Keratinocyte (primary cell): ENCODE data around the gene TPCN2. TPM values are rescaled to one million over a fixed set of nuclear protein-coding genes. Genes with fewer than 3 reads are reported as not detected.

Experiments
- DNase-seq: peaks from one replicate; pipeline ENCODE4 v3.0.0-alpha.2; 2011; ENCODE audit warnings: low read depth, missing footprints, low spot score
- FAIRE-seq: peaks from 2 replicates; lab custom pipeline; 2011; peaks lifted over from hg19 to GRCh38; lab: Jason Lieb, UNC
- H2AFZ ChIP-seq: 2 replicates; pipeline ENCODE4 v1.6.0; 2012; ENCODE audit warnings: low read length, control low read depth, inconsistent platforms; ENCODE audit not compliant: control insufficient read depth
- H3K27ac ChIP-seq: 2 replicates; pipeline ENCODE4 v1.5.1; 2011; ENCODE audit warnings: low read length; ENCODE audit not compliant: control insufficient read depth, insufficient read depth
- H3K27me3 ChIP-seq: 3 replicates; pipeline ENCODE4 v1.6.0; 2011; ENCODE audit warnings: low read length; ENCODE audit not compliant: control insufficient read depth, insufficient read depth; ENCODE audit errors: extremely low read depth
- H3K36me3 ChIP-seq, 2 experiments: 2 replicates in 1 of 2; 3 replicates in 1 of 2; pipeline ENCODE4 v1.5.1; 2011; ENCODE audit warnings: low read length in 2 of 2, mild to moderate bottlenecking in 1 of 2; ENCODE audit not compliant: control insufficient read depth in 2 of 2, insufficient read depth in 2 of 2; ENCODE audit errors: extremely low read depth in 1 of 2
- H3K4me1 ChIP-seq: 3 replicates; pipeline ENCODE4 v1.5.1; 2011; ENCODE audit warnings: low read length; ENCODE audit not compliant: control insufficient read depth, insufficient read depth; ENCODE audit errors: extremely low read depth
- H3K4me2 ChIP-seq: 3 replicates; pipeline ENCODE4 v1.6.0; 2011; ENCODE audit warnings: low read depth, low read length; ENCODE audit not compliant: control insufficient read depth, insufficient read depth; ENCODE audit errors: extremely low read depth
- H3K4me3 ChIP-seq, 3 experiments: fragments of 200-600 bp in 1 of 3; sonication (generic) in 1 of 3; 2 replicates in 2 of 3; 3 replicates in 1 of 3; pipeline ENCODE4 v1.5.1; 2011 to 2016; ENCODE audit warnings: low read length in 3 of 3, mild to moderate bottlenecking in 3 of 3, control low read depth in 2 of 3, inconsistent platforms in 1 of 3, low read depth in 1 of 3, mixed read lengths in 1 of 3, mixed run types in 1 of 3, moderate library complexity in 1 of 3; ENCODE audit not compliant: control insufficient read depth in 2 of 3, insufficient read depth in 2 of 3; ENCODE audit errors: extremely low read depth in 1 of 3
- H3K79me2 ChIP-seq: 2 replicates; pipeline ENCODE4 v1.6.0; 2012; ENCODE audit warnings: low read length; ENCODE audit not compliant: control insufficient read depth, insufficient read depth
- H3K9ac ChIP-seq: 3 replicates; pipeline ENCODE4 v1.6.0; 2011; ENCODE audit warnings: low read length; ENCODE audit not compliant: control insufficient read depth, insufficient read depth; ENCODE audit errors: extremely low read depth
- H3K9me1 ChIP-seq: 3 replicates; pipeline ENCODE4 v1.6.0; 2011; ENCODE audit warnings: low read length; ENCODE audit not compliant: control insufficient read depth, insufficient read depth; ENCODE audit errors: extremely low read depth
- H3K9me3 ChIP-seq: 2 replicates; pipeline ENCODE4 v1.5.1; 2012; ENCODE audit warnings: low read depth, low read length; ENCODE audit not compliant: control insufficient read depth
- H4K20me1 ChIP-seq: 3 replicates; pipeline ENCODE4 v1.6.0; 2011; ENCODE audit warnings: low read length; ENCODE audit not compliant: control insufficient read depth, insufficient read depth; ENCODE audit errors: extremely low read depth
- EZH2 ChIP-seq: IDR thresholded peaks from one replicate; pipeline ENCODE4 v1.6.1; 2012; ENCODE audit warnings: inconsistent platforms, mild to moderate bottlenecking, low read length, moderate library complexity
- dilution Hi-C: fragments of 300-500 bp; cut with MboI; formaldehyde crosslinking; loops from one replicate; pipeline ENCODE4 v1.7.0; 2020; ENCODE audit warnings: low sequenced_read_pairs; ENCODE audit not compliant: extremely low pct_ligation_motif_present
- polyA plus RNA-seq, 5 experiments: library from polyadenylated mRNA; depleted of rRNA in 3 of 5; stranded (reverse) in 3 of 5; stranded (forward) in 1 of 5; unstranded in 1 of 5; fragments of >200 nt; gene quantifications; 1 replicate in 1 of 5; 2 replicates in 3 of 5; 3 replicates in 1 of 5; pipeline versions ENCODE4 v1.2.1 to v1.2.3, GENCODE V29; 2011 to 2012; ENCODE audit warnings: missing spikeins in 2 of 5, low read depth in 1 of 5, low replicate concordance in 1 of 5
- TF ChIP-seq, protein P1 (sequence below), 3 experiments: IDR thresholded peaks in 1 of 3; conservative IDR thresholded peaks in 1 of 3; optimal IDR thresholded peaks in 1 of 3; 2 replicates in 2 of 3; 3 replicates in 1 of 3; pipeline versions ENCODE3 to v1.5.1; 2011; ENCODE audit warnings: low read length in 3 of 3, mild to moderate bottlenecking in 3 of 3, moderate library complexity in 2 of 3, control low read depth in 1 of 3, inconsistent platforms in 1 of 3; ENCODE audit not compliant: insufficient read depth in 2 of 3; ENCODE audit errors: extremely low read depth in 1 of 3

The TPCN2 gene
- polyA plus RNA-seq, 1 donor (not counting 4 experiments of a cell fraction or from before 2014, with no cell fraction given): 7.7 TPM

DNA sequence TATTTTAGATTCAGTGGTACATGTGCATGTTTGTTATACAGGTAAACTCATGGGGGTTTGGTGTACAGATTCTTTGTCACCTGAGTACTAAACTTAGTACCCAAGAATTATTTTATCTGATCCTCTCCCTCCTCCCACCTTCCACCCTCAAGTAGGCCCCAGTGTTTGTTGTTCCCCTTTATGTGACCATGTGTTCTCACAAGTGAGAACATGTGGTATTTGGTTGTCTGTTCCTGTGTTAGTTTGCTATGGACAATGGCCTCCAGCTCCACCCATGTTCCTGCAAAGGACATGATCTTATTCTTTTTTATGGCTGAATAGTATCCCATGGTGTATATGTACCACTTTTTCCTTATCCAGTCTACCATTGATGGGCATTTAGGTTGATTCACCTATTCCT lies 113.8 kb downstream of the TPCN2 start:
- Histone ChIP-seq H3K27me3 (peaks cover 35% of the 10 kb centered on the region), H3K4me3 (no peak overlapping the region), H2AFZ (no peak overlapping the region), H3K9ac (no peak overlapping the region), H3K27ac (no peak overlapping the region), H3K36me3 (no peaks in the 10 kb centered on the region), H3K79me2 (no peaks in the 10 kb centered on the region), H3K4me1 (peaks cover 8% of the 10 kb centered on the region), H4K20me1 (no peaks in the 10 kb centered on the region), H3K9me3 (no peaks in the 10 kb centered on the region), H3K9me1 (no peaks in the 10 kb centered on the region), H3K4me2 (no peak overlapping the region)
- DNase-seq (no peak), FAIRE-seq (no peak)
- TF ChIP-seq, protein P1, sequence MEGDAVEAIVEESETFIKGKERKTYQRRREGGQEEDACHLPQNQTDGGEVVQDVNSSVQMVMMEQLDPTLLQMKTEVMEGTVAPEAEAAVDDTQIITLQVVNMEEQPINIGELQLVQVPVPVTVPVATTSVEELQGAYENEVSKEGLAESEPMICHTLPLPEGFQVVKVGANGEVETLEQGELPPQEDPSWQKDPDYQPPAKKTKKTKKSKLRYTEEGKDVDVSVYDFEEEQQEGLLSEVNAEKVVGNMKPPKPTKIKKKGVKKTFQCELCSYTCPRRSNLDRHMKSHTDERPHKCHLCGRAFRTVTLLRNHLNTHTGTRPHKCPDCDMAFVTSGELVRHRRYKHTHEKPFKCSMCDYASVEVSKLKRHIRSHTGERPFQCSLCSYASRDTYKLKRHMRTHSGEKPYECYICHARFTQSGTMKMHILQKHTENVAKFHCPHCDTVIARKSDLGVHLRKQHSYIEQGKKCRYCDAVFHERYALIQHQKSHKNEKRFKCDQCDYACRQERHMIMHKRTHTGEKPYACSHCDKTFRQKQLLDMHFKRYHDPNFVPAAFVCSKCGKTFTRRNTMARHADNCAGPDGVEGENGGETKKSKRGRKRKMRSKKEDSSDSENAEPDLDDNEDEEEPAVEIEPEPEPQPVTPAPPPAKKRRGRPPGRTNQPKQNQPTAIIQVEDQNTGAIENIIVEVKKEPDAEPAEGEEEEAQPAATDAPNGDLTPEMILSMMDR (optimal IDR thresholded peaks at IDR 0.05 in 1 of 3, IDR thresholded peaks at IDR 0.05 in 1 of 3, conservative IDR thresholded peaks at IDR 0.05 in 1 of 3; ENCODE audit: extremely low read depth in 1 of 3, insufficient read depth in 2 of 3, low read length in 3 of 3): no peak
- TF ChIP-seq EZH2: no peak
- dilution Hi-C loops: no loop called here

DNA sequence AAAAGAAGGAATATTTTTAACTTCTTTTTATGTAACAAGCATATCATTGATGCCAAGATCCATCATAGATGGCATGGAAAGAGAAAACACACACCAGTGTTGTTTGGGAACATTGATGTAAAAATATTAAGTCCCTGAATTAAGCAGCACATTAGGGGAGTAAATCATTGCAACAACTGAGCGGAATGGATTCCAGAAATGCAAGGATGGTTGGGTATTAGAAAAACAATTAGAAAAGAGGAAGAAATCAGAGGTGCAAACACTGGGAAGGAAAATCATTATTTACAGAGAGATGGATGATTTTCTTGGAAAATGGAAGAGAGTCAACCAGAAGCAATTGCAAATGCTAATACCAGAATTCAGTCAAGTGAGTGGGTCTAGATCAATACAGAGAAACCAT lies 115.1 kb downstream of the TPCN2 start:
- Histone ChIP-seq H3K9me3 (no peaks in the 10 kb centered on the region), H2AFZ (no peak overlapping the region), H3K27me3 (peaks cover 30% of the 10 kb centered on the region), H3K27ac (no peak overlapping the region), H4K20me1 (no peaks in the 10 kb centered on the region), H3K79me2 (no peaks in the 10 kb centered on the region), H3K4me2 (no peak overlapping the region), H3K36me3 (no peaks in the 10 kb centered on the region), H3K4me1 (peaks cover 11% of the 10 kb centered on the region), H3K9ac (no peak overlapping the region), H3K4me3 (no peak overlapping the region), H3K9me1 (no peaks in the 10 kb centered on the region)
- TF ChIP-seq, protein P1 (optimal IDR thresholded peaks at IDR 0.05 in 1 of 3, IDR thresholded peaks at IDR 0.05 in 1 of 3, conservative IDR thresholded peaks at IDR 0.05 in 1 of 3; ENCODE audit: extremely low read depth in 1 of 3, insufficient read depth in 2 of 3, low read length in 3 of 3): no peak
- no peak for TF ChIP-seq EZH2
- FAIRE-seq: no peak
- no peak for DNase-seq
- dilution Hi-C loops: no loop called here
